Skeletal muscle satellite cell (primary cell): ENCODE results near the gene CBX4.

ENCODE experiments used
- H3K27me3 ChIP-seq: 2 replicates; pipeline ENCODE4 v1.7.0; 2013; ENCODE audit warnings: low read length; ENCODE audit not compliant: control insufficient read depth, insufficient read depth
- H3K36me3 ChIP-seq: 2 replicates; pipeline ENCODE4 v1.7.0; 2013; ENCODE audit warnings: mild to moderate bottlenecking, control low read depth, low read length; ENCODE audit not compliant: insufficient read depth
- H3K4me1 ChIP-seq: 2 replicates; pipeline ENCODE4 v1.7.0; 2013; ENCODE audit warnings: low read length; ENCODE audit not compliant: control insufficient read depth, insufficient read depth
- H3K4me2 ChIP-seq: 2 replicates; pipeline ENCODE4 v1.7.0; 2013; ENCODE audit warnings: mild to moderate bottlenecking, low read length
- H3K4me3 ChIP-seq: 2 replicates; pipeline ENCODE4 v1.7.0; 2013; ENCODE audit warnings: low read length
- H3K9ac ChIP-seq: 2 replicates; pipeline ENCODE4 v1.7.0; 2013; ENCODE audit warnings: mild to moderate bottlenecking, low read depth, low read length, moderate library complexity
- H3K9me3 ChIP-seq: replicated peaks from 2 replicates; pipeline ENCODE4 v1.7.0; 2013; ENCODE audit warnings: mild to moderate bottlenecking, control low read depth, low read length

Gene CBX4

DNA sequence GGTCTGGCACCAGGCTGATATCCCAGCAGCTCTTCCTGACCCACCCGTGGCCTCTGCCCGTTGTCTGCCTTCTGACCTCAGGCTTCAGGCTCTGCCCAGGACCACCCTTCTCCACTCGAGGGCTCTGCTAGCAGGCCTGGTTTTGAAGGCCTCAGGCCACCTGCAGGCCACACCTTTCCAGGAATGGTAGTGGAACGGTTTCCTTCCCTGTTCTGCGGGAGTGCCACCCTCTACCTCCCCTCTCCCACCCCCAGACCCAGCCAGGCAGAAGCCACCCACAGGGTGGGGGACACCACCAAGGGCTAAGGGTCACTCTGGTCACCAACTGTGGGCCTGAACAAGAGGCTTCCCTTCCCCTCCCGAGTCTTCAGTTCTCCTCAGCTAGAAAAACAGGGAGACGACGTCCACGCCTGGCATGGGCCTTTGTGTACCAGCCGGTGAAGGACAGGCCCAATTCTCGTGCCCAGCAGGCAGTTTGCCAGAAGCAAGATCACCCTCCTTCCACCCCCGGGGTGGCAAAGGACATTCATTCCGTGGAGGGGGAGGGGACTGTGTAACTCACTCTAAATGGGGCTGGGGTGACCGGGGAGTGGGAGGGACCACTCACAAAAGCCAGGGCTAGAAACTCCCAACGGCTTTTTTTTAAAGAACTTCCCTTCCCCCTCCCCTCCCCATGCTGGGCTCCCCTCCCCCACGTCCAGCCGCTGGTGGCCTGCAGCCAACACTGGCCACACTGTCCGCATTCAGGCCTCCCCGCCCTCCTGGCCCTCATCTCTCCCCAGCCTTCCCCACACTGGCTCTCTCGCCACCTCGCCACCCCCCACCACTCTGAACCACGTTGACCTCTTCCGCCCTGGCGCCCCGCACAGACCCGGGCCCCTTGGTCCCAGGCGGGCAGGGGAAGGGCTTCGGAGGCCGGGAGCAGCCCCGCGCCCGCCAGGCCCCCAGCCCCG lies 7.7 kb downstream of the CBX4 start:
- peak overlapping the region; percentile 67 for H3K4me2 ChIP-seq
- H3K27me3 ChIP-seq, result peaks cover 5% of the 10 kb centered on the region
- H3K9me3 ChIP-seq, result no peaks in the 10 kb centered on the region
- no peak overlapping the region for H3K9ac ChIP-seq
- peaks cover 20% of the 10 kb centered on the region for H3K4me1 ChIP-seq
- peaks cover 23% of the 10 kb centered on the region for H3K36me3 ChIP-seq
- H3K4me3 ChIP-seq, result no peak overlapping the region

DNA sequence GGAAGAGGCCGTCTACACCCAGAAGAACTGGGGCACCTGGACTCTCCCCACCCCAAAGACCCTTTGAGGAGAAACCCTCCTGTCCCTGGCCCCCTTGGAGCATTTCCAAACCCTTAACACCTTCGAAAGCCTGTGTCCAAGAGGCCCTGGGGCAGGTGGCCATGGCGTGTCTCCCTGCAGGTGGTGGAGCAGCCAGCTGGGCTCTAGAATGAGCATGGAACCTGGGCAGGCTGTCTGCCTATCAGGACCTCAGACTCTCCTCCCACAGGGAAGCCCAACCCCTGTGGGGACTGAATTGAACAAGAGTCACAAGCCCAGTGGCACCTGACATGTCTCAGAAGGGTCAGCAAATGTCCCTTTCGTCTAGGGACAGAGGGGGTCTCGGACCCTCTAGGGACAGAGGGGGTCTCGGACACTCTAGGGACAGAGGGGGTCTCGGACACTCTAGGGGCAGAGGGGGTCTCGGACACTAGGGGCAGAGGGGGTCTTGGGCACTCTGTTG lies 8.4 kb downstream of the CBX4 start:
- H3K4me2 ChIP-seq, result no peak overlapping the region
- no peak overlapping the region for H3K4me3 ChIP-seq
- peaks cover 20% of the 10 kb centered on the region for H3K36me3 ChIP-seq
- peaks cover 11% of the 10 kb centered on the region for H3K27me3 ChIP-seq
- H3K9ac ChIP-seq, result no peak overlapping the region
- no peaks in the 10 kb centered on the region for H3K9me3 ChIP-seq
- peaks cover 17% of the 10 kb centered on the region for H3K4me1 ChIP-seq

DNA sequence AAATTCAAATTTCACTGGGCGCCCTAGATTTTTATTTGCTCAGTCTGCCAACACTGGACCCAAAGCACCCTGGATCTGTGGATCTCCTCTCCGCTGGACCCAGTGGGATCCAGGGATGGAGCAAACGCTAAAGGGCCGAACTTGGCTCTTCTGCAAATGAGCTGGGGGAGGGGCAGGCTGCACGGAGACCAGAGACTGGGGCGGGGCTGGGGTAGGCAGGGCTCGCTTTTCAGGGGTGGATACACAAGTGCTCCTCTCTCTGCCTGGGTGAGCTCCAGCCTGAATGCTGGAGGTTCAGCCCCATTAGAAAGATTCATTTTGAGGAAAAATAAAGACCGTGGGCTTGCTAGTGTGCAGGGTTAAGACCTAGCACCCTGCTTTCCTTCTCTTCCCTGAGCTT lies 8.9 kb downstream of the CBX4 start:
- Histone ChIP-seq H3K36me3 (peaks cover 17% of the 10 kb centered on the region), H3K27me3 (peaks cover 14% of the 10 kb centered on the region), H3K4me2 (no peak overlapping the region), H3K9me3 (no peaks in the 10 kb centered on the region), H3K9ac (no peak overlapping the region), H3K4me1 (peaks cover 17% of the 10 kb centered on the region), H3K4me3 (no peak overlapping the region)

DNA sequence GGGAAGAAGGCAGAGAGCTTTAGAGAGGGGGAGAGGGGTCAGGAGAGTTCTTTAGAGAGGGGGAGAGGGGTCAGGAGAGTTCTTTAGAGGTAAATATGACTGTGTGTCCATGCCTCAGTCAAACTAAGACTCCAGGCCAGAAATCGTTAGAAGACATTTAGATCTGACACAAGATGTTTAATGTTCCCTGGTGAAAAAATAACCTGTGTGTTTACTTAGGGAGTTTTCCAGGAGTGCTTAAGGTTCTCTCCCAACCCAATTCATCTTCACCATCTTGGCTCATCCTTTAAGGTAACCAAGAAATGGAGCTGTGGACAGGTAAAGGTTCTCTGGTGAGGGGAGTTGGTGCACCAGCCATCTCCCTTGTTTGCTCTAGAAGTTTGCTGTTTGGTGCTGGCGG lies 9.8 kb downstream of the CBX4 start:
- Histone ChIP-seq H3K9me3 (no peaks in the 10 kb centered on the region), H3K9ac (no peak overlapping the region), H3K4me3 (no peak overlapping the region), H3K4me2 (no peak overlapping the region), H3K27me3 (peaks cover 19% of the 10 kb centered on the region), H3K4me1 (peaks cover 17% of the 10 kb centered on the region), H3K36me3 (peaks cover 8% of the 10 kb centered on the region)

DNA sequence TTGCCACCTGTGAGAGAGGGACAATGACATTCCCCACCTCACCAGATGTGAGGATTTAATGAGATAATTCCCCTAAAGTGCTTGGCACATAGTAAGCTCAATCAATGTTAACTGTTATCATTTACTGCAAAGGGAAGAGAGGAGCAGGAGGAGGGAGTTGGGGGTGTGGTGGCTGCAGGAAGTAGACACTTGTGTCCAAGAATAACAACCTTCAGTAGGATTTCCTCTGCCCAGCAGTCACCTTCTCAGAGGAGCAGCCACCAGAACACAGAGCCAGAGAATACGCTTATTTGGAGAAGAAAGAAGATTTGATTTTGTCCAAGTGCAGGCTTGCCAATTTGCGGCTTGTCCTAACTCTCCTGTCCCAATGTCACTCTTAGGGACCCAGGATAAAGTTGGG lies 10.2 kb downstream of the CBX4 start:
- Histone ChIP-seq H3K27me3 (peaks cover 19% of the 10 kb centered on the region), H3K4me3 (no peak overlapping the region), H3K36me3 (peaks cover 6% of the 10 kb centered on the region), H3K9me3 (no peaks in the 10 kb centered on the region), H3K9ac (no peak overlapping the region), H3K4me1 (peaks cover 17% of the 10 kb centered on the region), H3K4me2 (no peak overlapping the region)

DNA sequence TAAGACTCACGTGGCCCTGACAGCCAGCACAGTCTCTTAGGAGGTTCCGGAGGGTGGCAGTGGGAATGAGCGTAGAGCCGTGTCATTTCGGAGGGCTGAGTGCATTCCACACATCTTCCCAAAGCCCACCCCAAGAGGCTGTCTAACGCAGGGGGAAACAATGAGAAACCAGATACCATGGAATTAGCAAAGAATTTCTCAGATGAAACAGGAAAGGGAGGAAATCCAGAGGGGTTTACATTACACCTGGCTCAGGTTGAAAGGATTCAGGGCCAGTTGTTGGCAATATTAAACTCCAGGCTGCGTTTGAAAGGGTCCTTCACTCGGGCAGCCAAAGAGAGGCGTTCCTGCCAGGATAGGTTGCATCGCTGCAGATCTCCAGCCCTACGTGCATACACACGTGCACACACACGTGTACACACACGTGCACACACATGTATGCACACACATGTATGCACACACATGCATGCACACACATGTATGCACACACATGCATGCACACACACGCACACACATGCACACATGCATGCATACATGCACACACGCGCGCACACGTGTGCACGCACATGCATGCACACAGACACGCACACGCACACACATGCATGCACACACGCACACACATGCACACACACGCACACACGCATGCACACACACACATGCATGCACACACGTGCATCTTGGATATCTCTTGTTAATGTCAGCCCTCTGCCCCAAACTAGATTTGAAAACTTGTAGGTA lies 12.2 kb downstream of the CBX4 start:
- Histone ChIP-seq H3K36me3 (no peaks in the 10 kb centered on the region), H3K4me2 (no peak overlapping the region), H3K9ac (no peak overlapping the region), H3K9me3 (no peaks in the 10 kb centered on the region), H3K4me3 (no peak overlapping the region), H3K27me3 (peaks cover 19% of the 10 kb centered on the region), H3K4me1 (peaks cover 6% of the 10 kb centered on the region)

DNA sequence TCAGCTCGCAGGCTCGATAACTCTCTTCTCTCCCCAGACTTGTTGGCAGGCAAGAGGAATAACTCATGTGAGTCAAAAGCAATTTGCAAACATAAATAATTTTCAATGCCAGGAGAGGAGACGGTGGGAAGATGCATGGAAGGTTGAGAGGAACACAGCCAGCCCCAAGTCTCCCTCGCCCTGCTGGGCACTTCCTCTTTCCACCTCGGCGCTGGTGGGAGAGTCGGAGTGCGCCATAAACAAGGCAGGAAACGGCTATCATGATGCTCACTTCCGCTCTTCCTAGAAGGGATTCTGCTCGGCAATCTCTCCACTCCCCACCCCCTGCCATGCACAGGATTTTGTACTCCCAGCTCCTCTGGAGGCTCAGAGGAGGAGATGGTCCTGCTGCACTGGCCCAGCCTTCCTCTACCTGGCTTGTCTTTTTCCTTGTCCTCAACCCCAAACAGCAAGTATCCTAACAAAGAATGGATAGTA lies 13.0 kb downstream of the CBX4 start:
- Histone ChIP-seq H3K36me3 (no peaks in the 10 kb centered on the region), H3K4me3 (no peak overlapping the region), H3K27me3 (peaks cover 19% of the 10 kb centered on the region), H3K9ac (no peak overlapping the region), H3K4me2 (no peak overlapping the region), H3K4me1 (no peaks in the 10 kb centered on the region), H3K9me3 (no peaks in the 10 kb centered on the region)

DNA sequence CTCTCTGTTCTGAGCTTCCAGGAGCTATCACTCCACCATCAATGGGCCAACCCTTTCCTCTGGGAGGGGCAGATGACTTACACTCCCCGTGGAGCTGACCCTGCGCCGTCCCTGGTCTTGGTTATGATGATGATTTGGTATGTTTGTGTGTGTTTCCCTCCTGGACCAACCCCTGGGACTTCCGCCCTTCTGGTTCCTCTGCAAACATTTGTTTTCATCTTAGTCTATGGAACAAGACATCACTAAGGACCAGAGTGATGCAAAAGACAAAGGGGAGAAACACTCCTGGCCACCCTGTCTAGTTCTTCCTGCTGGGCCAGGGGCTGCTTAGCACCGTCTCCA lies 13.7 kb downstream of the CBX4 start:
- H3K4me3 ChIP-seq, result no peak overlapping the region
- no peaks in the 10 kb centered on the region for H3K9me3 ChIP-seq
- H3K4me1 ChIP-seq, result no peaks in the 10 kb centered on the region
- no peaks in the 10 kb centered on the region for H3K36me3 ChIP-seq
- H3K27me3 ChIP-seq, result peaks cover 19% of the 10 kb centered on the region
- H3K4me2 ChIP-seq, result no peak overlapping the region
- H3K9ac ChIP-seq, result no peak overlapping the region

DNA sequence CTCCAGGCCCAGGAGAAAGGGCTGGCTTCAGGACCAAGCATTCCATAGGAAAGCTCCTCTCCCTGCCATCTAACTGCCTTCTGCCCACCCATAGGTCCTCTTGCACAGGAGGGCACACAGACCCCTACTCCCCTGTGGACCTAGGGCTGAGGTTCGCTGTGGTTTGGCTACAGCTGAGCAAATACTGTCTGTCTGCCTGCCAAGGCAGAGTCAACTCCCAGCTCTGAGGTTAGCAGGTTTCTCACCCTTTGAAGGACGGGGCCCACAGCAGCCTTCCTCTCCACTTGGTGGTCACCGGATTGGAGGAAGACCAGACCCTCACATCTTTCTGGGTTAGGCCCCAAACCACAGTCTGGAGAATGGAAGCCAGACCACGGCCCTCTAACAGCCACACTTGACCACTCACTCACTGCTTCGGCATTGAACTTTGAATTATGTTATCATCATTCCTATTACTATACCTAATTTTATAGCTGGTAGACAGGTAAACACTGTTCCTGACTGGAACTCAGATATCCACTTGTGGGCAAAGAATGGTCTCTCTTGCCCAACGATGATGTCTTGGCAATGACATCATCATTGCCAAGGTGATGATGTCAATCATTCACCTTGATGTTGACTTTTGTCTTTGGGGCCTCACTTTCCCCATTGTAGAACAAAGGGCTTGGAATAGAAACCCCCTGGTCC lies 14.2 kb downstream of the CBX4 start:
- H3K4me2 ChIP-seq, result no peak overlapping the region
- no peaks in the 10 kb centered on the region for H3K4me1 ChIP-seq
- no peak overlapping the region for H3K9ac ChIP-seq
- H3K9me3 ChIP-seq, result no peaks in the 10 kb centered on the region
- peaks cover 20% of the 10 kb centered on the region for H3K27me3 ChIP-seq
- H3K4me3 ChIP-seq, result no peak overlapping the region
- no peaks in the 10 kb centered on the region for H3K36me3 ChIP-seq

DNA sequence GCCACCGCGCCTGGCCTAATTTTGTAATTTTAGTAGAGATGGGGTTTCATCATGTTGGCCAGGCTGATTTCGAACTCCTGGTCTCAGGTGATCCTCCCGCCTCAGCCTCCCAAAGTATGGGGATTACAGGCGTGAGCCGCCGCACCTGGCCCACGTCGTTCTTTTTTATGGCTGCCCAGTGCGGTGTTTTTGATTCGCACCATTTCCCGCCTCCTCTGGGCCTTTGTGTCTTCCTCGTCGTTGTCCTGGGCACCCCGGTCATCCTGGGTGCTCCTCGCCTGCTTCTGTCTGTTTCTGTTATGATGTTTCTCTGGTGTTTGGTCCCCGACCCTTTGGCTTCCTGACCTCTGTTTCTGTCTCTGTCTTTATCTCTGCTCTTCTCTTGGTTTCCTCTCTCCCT lies 15.0 kb downstream of the CBX4 start:
- Histone ChIP-seq H3K9me3 (no peaks in the 10 kb centered on the region), H3K36me3 (no peaks in the 10 kb centered on the region), H3K4me2 (no peak overlapping the region), H3K27me3 (peaks cover 28% of the 10 kb centered on the region), H3K4me3 (no peak overlapping the region), H3K9ac (no peak overlapping the region), H3K4me1 (no peaks in the 10 kb centered on the region)

DNA sequence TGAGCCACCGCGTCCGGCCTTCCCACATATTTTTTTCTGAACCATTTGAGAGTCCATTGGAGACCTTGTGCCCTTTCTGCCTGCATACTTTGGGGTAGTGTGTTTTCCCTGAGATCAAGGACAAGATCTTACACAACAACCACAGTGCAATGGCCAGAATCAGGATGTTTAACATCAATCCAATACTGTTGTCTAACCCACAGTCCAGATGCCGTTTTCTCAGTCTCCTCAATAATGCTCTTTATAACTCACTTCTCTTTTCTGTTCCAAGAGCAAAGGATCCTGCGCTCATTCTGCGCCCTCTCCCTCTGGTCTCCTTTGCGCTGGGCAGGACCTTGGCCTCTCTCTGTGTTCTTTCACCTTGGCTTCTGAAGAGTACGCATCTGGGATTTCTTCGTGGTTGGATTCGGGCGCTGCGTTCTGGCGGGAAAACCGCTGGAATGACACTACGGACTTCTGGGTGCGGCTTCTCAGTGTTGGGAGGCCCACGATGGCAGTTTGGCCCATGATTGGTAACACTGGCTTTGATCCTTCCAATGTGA lies 16.6 kb downstream of the CBX4 start:
- H3K27me3 ChIP-seq, result peaks cover 43% of the 10 kb centered on the region
- no peaks in the 10 kb centered on the region for H3K36me3 ChIP-seq
- H3K4me1 ChIP-seq, result no peaks in the 10 kb centered on the region
- H3K4me3 ChIP-seq, result no peak overlapping the region
- H3K9me3 ChIP-seq, result no peaks in the 10 kb centered on the region
- H3K9ac ChIP-seq, result no peak overlapping the region
- no peak overlapping the region for H3K4me2 ChIP-seq
